H1 (cell line): ENCODE data around the gene GNA12. TPM values are rescaled to one million over a fixed set of nuclear protein-coding genes. Genes with fewer than 3 reads are reported as not detected.
A peak's percentile ranks its signal among the peaks of the same experiment; 100 is the strongest.

ENCODE experiments used
- CTCF ChIA-PET: fragments of 300-600 bp; sonication (Branson Sonifier 250); formaldehyde crosslinking; loops from one replicate; lab custom pipeline; 2021; ENCODE audit not compliant: partially characterized antibody; lab: Charles Lee
- POLR2A ChIA-PET: fragments of 300-600 bp; sonication (Branson Sonifier 250); formaldehyde crosslinking; loops from one replicate; lab custom pipeline; 2021; ENCODE audit warnings: inconsistent platforms; ENCODE audit not compliant: partially characterized antibody; lab: Charles Lee
- DNase-seq, 2 experiments: peaks; one replicate each; pipeline versions ENCODE4 v3.0.0 to v3.0.0-alpha.2; 2010 to 2022; ENCODE audit warnings: low spot score in 2 of 2, low read depth in 1 of 2, mixed read lengths in 1 of 2
- FAIRE-seq: peaks from 2 replicates; lab custom pipeline; 2011; peaks lifted over from hg19 to GRCh38; lab: Jason Lieb, UNC
- H2AFZ ChIP-seq: 2 replicates; pipeline ENCODE4 v1.8.1; 2012; ENCODE audit warnings: low read length, inconsistent platforms
- H2AK5ac ChIP-seq: 2 replicates; pipeline ENCODE4 v1.6.1; 2013; ENCODE audit warnings: low read depth, low read length
- H2BK120ac ChIP-seq: replicated peaks from 2 replicates; pipeline ENCODE3; 2013; ENCODE audit warnings: low read depth, low read length, inconsistent platforms
- H2BK12ac ChIP-seq: 2 replicates; pipeline ENCODE4 v1.6.1; 2013; ENCODE audit warnings: low read depth, low read length
- H2BK15ac ChIP-seq: 2 replicates; pipeline ENCODE4 v1.6.1; 2013; ENCODE audit warnings: low read length
- H2BK20ac ChIP-seq: 2 replicates; pipeline ENCODE4 v1.6.1; 2013; ENCODE audit warnings: low read length
- H2BK5ac ChIP-seq: 2 replicates; pipeline ENCODE4 v1.6.1; 2013; ENCODE audit warnings: low read depth, low read length
- H3K14ac ChIP-seq: 2 replicates; pipeline ENCODE4 v1.6.1; 2013; ENCODE audit warnings: inconsistent platforms; ENCODE audit not compliant: insufficient read length
- H3K18ac ChIP-seq: 2 replicates; pipeline ENCODE4 v1.6.1; 2013; ENCODE audit warnings: low read length; ENCODE audit errors: extremely low read depth
- H3K23ac ChIP-seq: 2 replicates; pipeline ENCODE4 v1.6.1; 2013; ENCODE audit warnings: inconsistent platforms; ENCODE audit not compliant: insufficient read length
- H3K23me2 ChIP-seq: 2 replicates; pipeline ENCODE4 v1.6.1; 2013; ENCODE audit warnings: low read depth, low read length
- H3K27ac ChIP-seq: 2 replicates; pipeline ENCODE4 v1.6.1; 2011; ENCODE audit warnings: low read depth, low read length, inconsistent platforms
- H3K27me3 ChIP-seq, 4 experiments: replicated peaks in 1 of 4; 1 replicate in 1 of 4; 2 replicates in 3 of 4; pipeline versions ENCODE4 v1.6.1 to v1.8.1; 2011 to 2013; ENCODE audit warnings: low read length in 3 of 4, mild to moderate bottlenecking in 3 of 4, inconsistent platforms in 2 of 4, mixed read lengths in 2 of 4, moderate library complexity in 1 of 4; ENCODE audit not compliant: control insufficient read depth in 3 of 4, insufficient read depth in 3 of 4; ENCODE audit errors: extremely low read depth in 1 of 4
- H3K36me3 ChIP-seq, 4 experiments: 2 replicates each; pipeline versions ENCODE4 v1.6.1 to v1.8.1; 2011 to 2013; ENCODE audit warnings: mild to moderate bottlenecking in 4 of 4, low read length in 3 of 4, moderate library complexity in 2 of 4, control low read depth in 1 of 4, inconsistent platforms in 1 of 4; ENCODE audit not compliant: insufficient read depth in 4 of 4, control insufficient read depth in 2 of 4
- H3K4ac ChIP-seq: replicated peaks from 2 replicates; pipeline ENCODE3; 2013; ENCODE audit warnings: low read length, low read depth, mixed read lengths, inconsistent platforms; ENCODE audit not compliant: insufficient read length
- H3K4me1 ChIP-seq, 4 experiments: replicated peaks in 1 of 4; 1 replicate in 1 of 4; 2 replicates in 3 of 4; pipeline versions ENCODE4 v1.6.1 to v1.8.1; 2011 to 2013; ENCODE audit warnings: low read length in 3 of 4, inconsistent platforms in 2 of 4, mixed read lengths in 1 of 4; ENCODE audit not compliant: insufficient read depth in 4 of 4, control insufficient read depth in 3 of 4
- H3K4me2 ChIP-seq, 2 experiments: 2 replicates each; pipeline versions ENCODE4 v1.6.1 to v1.8.1; 2011 to 2013; ENCODE audit warnings: low read depth in 2 of 2, low read length in 2 of 2, control low read depth in 1 of 2, inconsistent platforms in 1 of 2, mild to moderate bottlenecking in 1 of 2; ENCODE audit not compliant: insufficient read depth in 1 of 2
- H3K4me3 ChIP-seq, 4 experiments: fragments of 200-600, 300-600 bp in 1 of 4; sonication (generic), shearing (Covaris generic), sonication (Bioruptor Twin) in 1 of 4; 2 replicates each; pipeline versions ENCODE4 v1.5.1 to v1.8.1; 2011 to 2016; ENCODE audit warnings: low read length in 4 of 4, low read depth in 3 of 4, control low read depth in 2 of 4, inconsistent platforms in 2 of 4, mild to moderate bottlenecking in 2 of 4, mixed read lengths in 1 of 4, moderate library complexity in 1 of 4; ENCODE audit not compliant: insufficient read depth in 2 of 4; ENCODE audit errors: extremely low read depth in 1 of 4
- H3K56ac ChIP-seq: replicated peaks from 2 replicates; pipeline ENCODE3; 2013; ENCODE audit warnings: low read depth, mild to moderate bottlenecking, mixed read lengths, low read length, inconsistent platforms; ENCODE audit not compliant: insufficient read length
- H3K79me1 ChIP-seq: 2 replicates; pipeline ENCODE4 v1.6.1; 2013; ENCODE audit warnings: low read depth, low read length, control low read depth
- H3K79me2 ChIP-seq, 2 experiments: 2 replicates each; pipeline versions ENCODE4 v1.6.1 to v1.8.1; 2012 to 2013; ENCODE audit warnings: low read length in 2 of 2, mild to moderate bottlenecking in 2 of 2, inconsistent platforms in 1 of 2; ENCODE audit not compliant: insufficient read depth in 2 of 2, control insufficient read depth in 1 of 2
- H3K9ac ChIP-seq, 4 experiments: replicated peaks in 1 of 4; 1 replicate in 1 of 4; 2 replicates in 3 of 4; pipeline versions ENCODE4 v1.6.1 to v1.8.1; 2011 to 2013; ENCODE audit warnings: low read depth in 3 of 4, low read length in 3 of 4, control low read depth in 2 of 4, mild to moderate bottlenecking in 2 of 4, moderate library complexity in 2 of 4, inconsistent platforms in 1 of 4; ENCODE audit errors: extremely low read depth in 1 of 4
- H3K9me3 ChIP-seq, 2 experiments: 2 replicates each; pipeline versions ENCODE4 v1.6.1 to v1.8.1; 2012 to 2013; ENCODE audit warnings: mild to moderate bottlenecking in 2 of 2, moderate library complexity in 2 of 2, control low read depth in 1 of 2, inconsistent platforms in 1 of 2, low read depth in 1 of 2, low read length in 1 of 2, mixed read lengths in 1 of 2; ENCODE audit not compliant: insufficient read depth in 2 of 2
- H4K20me1 ChIP-seq, 2 experiments: replicated peaks in 1 of 2; 2 replicates each; pipeline versions ENCODE3 to v1.8.1; 2011 to 2013; ENCODE audit warnings: inconsistent platforms in 2 of 2, low read length in 2 of 2, mild to moderate bottlenecking in 1 of 2; ENCODE audit not compliant: insufficient read depth in 2 of 2, control insufficient read depth in 1 of 2
- H4K5ac ChIP-seq: 2 replicates; pipeline ENCODE4 v1.6.1; 2013; ENCODE audit warnings: low read length, low read depth, mixed read lengths, inconsistent platforms; ENCODE audit not compliant: insufficient read length
- H4K8ac ChIP-seq: 2 replicates; pipeline ENCODE4 v1.8.0; 2013; ENCODE audit warnings: mild to moderate bottlenecking, moderate library complexity, low read length, inconsistent platforms; ENCODE audit not compliant: insufficient read depth; ENCODE audit errors: extremely low read depth
- H4K91ac ChIP-seq: replicated peaks from 2 replicates; pipeline ENCODE3; 2013; ENCODE audit warnings: low read length, mixed read lengths, inconsistent platforms; ENCODE audit not compliant: insufficient read length
- ATF2 ChIP-seq: IDR thresholded peaks from 2 replicates; pipeline ENCODE4 v1.6.1; 2012; ENCODE audit warnings: low read length, inconsistent platforms
- HDAC2 ChIP-seq, 2 experiments: fragments of 300-600 bp in 1 of 2; sonication (generic) in 1 of 2; IDR thresholded peaks; 2 replicates each; pipeline ENCODE4 v1.6.1; 2011 to 2012; ENCODE audit warnings: low read depth in 2 of 2, low read length in 2 of 2, mild to moderate bottlenecking in 2 of 2, moderate library complexity in 2 of 2, borderline replicate concordance in 1 of 2, inconsistent platforms in 1 of 2
- HDAC6 ChIP-seq: IDR thresholded peaks from one replicate; pipeline ENCODE4 v1.7.1; 2012; ENCODE audit warnings: low read depth, mild to moderate bottlenecking, inconsistent platforms, low read length, moderate library complexity
- KDM1A ChIP-seq: fragments of 200-600, 300-600 bp; sonication (generic); IDR thresholded peaks from 2 replicates; pipeline ENCODE4 v1.7.1; 2016; ENCODE audit warnings: mild to moderate bottlenecking, low read length, borderline replicate concordance
- PHF8 ChIP-seq: fragments of 200-600 bp; sonication (generic); conservative IDR thresholded peaks from 2 replicates; pipeline ENCODE4 v1.7.1; 2012; ENCODE audit warnings: low read depth, mild to moderate bottlenecking, inconsistent platforms, low read length, moderate library complexity
- RNF2 ChIP-seq: fragments of 200-900, 300-1000 bp; sonication (generic); IDR thresholded peaks from 2 replicates; pipeline ENCODE4 v1.7.1; 2016; ENCODE audit warnings: borderline replicate concordance, low read depth, mild to moderate bottlenecking, antibody characterized with exemption, low read length; ENCODE audit not compliant: poor library complexity, severe bottlenecking; ENCODE audit errors: missing control alignments
- SP2 ChIP-seq: IDR thresholded peaks from 2 replicates; pipeline ENCODE4 v1.6.1; 2012; ENCODE audit warnings: mild to moderate bottlenecking, low read length, inconsistent platforms
- TAF7 ChIP-seq: optimal IDR thresholded peaks from 2 replicates; pipeline ENCODE3; 2011; ENCODE audit warnings: low read depth, mild to moderate bottlenecking, inconsistent platforms, low read length, moderate library complexity, borderline replicate concordance
- WGBS, 2 experiments: shearing (Covaris generic) in 1 of 2; methylation state at CpG; one replicate each; pipeline versions ENCODE4 v1.1.6 to v1.1.7; 2013 to 2015; ENCODE audit warnings: low lambda C conversion rate in 2 of 2, mixed read lengths in 2 of 2, inconsistent platforms in 1 of 2, low coverage in 1 of 2, missing lambda C conversion rate in 1 of 2; ENCODE audit not compliant: insufficient replicate concordance in 2 of 2, insufficient coverage in 1 of 2, insufficient read length in 1 of 2; ENCODE audit errors: extremely low coverage in 1 of 2, missing lambda C conversion rate in 1 of 2; 5-methylcytosine and 5-hydroxymethylcytosine counted together
- polyA plus RNA-seq, 7 experiments: library from polyadenylated mRNA; depleted of rRNA in 3 of 7; stranded (reverse) in 5 of 7; unstranded in 2 of 7; fragments of >200 nt in 5 of 7; fragments of 200-250 nt in 2 of 7; gene quantifications; 1 replicate in 5 of 7; 2 replicates in 1 of 7; 4 replicates in 1 of 7; pipeline versions ENCODE4 v1.2.1 to v1.2.3, GENCODE V29; 2011 to 2013; ENCODE audit warnings: missing spikeins in 2 of 7, mixed read lengths in 2 of 7
- total RNA-seq: library from RNA; stranded (reverse); fragmentation: NEBNext Ultra II Directional; extraction: Animal tissue kit (Norgen Biotek cat#: 25700); gene quantifications from 2 replicates; pipeline ENCODE4 v1.2.1, GENCODE V29; 2021

Gene GNA12
- total and polyA plus RNA-seq, 2 of the 8 experiments (the other 6 are each of a cell fraction or from before 2014, with no cell fraction given): 96.5 to 109 TPM

GRCh38 chr7:2734751-2735571 is 109.1 kb downstream of the GNA12 start:
- Histone ChIP-seq H3K23me2 (no peaks in the 10 kb centered on the region), H3K79me1 (peaks cover 14% of the 10 kb centered on the region), H3K79me2 (peaks cover 0 to 70% of the 10 kb centered on the region in 2 experiments; a peak in 2 of 4 replicates), H3K23ac (no peak overlapping the region), H2BK15ac (no peak overlapping the region), H3K4ac (no peak overlapping the region), H2BK20ac (no peak overlapping the region), H3K14ac (no peak overlapping the region), H3K4me2 (no peak overlapping the region), H4K20me1 (peaks cover 11 to 23% of the 10 kb centered on the region in 2 experiments), H3K18ac (no peak overlapping the region), H2AK5ac (no peak overlapping the region), H4K91ac (no peak overlapping the region), H3K9me3 (no peaks in the 10 kb centered on the region), H3K56ac (no peak overlapping the region), H2AFZ (no peak overlapping the region), H4K8ac (no peak overlapping the region; the same call in 1 of the 2 replicates), H3K27me3 (no peaks in the 10 kb centered on the region), H2BK5ac (peak overlapping the region; percentile 36), H3K9ac (peak overlapping the region in 1 of 4 experiments; percentile 13; a peak in 1 of 7 replicates), H3K4me1 (peaks cover 0 to 12% (median 5%) of the 10 kb centered on the region in 4 experiments; a peak in 4 of 7 replicates), H3K27ac (no peak overlapping the region), H4K5ac (no peak overlapping the region), H2BK120ac (no peak overlapping the region), H3K4me3 (no peak overlapping the region), H3K36me3 (peaks cover 7 to 13% (median 12%) of the 10 kb centered on the region in 4 experiments), H2BK12ac (peak overlapping the region; percentile 20; the same call in 1 of the 2 replicates)
- ChIA-PET POLR2A (interaction anchor here (0.7 to 1.9 kb wide), 3 partner anchors 16 to 110 kb away, joined by 3 to 5 read pairs (median 3); no protein-coding TSS in a partner anchor), CTCF (interaction anchor here (0.5 to 3.1 kb wide), 7 partner anchors 16 to 132 kb away, joined by 3 to 13 read pairs (median 4); no protein-coding TSS in a partner anchor)
- 90% methylated on average over 33 of the region's 33 CpGs; no CpG with 5 or more reads in 1 of the 2 experiments for WGBS, 2 experiments
- DNase-seq (no peak), FAIRE-seq (no peak)
- TF ChIP-seq TAF7 (no peak), HDAC6 (no peak), SP2 (no peak), KDM1A (no peak), RNF2 (no peak), ATF2 (no peak), PHF8 (no peak), HDAC2 (IDR thresholded peaks at IDR 0.05; ENCODE audit: borderline replicate concordance in 1 of 2, low read depth in 2 of 2, low read length in 2 of 2) (no peak)
